Measurements from ENCODE around the gene ADCY6.

Gene ADCY6

DNA sequence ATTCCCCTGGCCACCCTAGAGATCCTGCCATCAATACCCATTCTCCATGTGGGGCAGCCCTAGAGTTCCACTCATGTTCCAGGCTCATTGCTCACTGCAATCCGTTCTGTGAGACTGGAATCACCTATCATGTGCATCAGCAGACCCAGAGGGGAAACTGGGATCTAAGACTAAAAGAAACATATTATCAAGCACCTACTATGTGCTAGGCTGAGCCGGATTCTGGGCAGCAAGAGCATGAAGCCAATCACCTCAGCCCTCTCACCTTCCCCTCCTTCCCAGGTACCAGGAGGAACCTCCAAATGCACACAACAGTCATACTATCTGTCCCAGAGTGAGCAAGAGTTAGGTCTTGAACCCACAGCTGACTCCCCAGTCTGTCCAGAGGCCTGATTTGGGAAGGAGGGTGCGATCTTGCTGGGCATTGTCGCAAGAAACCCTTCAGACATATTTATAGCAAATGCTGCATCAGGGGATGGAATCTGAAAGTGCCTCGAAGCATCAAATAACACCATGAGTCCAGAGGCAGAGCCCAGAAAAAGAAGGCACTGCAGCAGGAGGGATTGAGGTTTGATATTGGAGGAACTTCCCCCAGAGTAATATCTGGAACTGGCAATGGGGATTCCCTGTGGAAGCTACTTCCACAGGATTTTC is 22.7 kb upstream of the ADCY6 start:
- ATAC-seq = no peak
- TF ChIP-seq, protein P1, sequence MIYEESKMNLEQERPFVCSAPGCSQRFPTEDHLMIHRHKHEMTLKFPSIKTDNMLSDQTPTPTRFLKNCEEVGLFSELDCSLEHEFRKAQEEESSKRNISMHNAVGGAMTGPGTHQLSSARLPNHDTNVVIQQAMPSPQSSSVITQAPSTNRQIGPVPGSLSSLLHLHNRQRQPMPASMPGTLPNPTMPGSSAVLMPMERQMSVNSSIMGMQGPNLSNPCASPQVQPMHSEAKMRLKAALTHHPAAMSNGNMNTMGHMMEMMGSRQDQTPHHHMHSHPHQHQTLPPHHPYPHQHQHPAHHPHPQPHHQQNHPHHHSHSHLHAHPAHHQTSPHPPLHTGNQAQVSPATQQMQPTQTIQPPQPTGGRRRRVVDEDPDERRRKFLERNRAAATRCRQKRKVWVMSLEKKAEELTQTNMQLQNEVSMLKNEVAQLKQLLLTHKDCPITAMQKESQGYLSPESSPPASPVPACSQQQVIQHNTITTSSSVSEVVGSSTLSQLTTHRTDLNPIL (CRISPR knock-in tag; IDR thresholded peaks at IDR 0.05; ENCODE audit: low read depth) = no peak
- no peak for TF ChIP-seq OSR1 (CRISPR knock-in tag; IDR thresholded peaks at IDR 0.05)
- no peak for TF ChIP-seq TOX (CRISPR knock-in tag; IDR thresholded peaks at IDR 0.05; ENCODE audit: borderline replicate concordance)

DNA sequence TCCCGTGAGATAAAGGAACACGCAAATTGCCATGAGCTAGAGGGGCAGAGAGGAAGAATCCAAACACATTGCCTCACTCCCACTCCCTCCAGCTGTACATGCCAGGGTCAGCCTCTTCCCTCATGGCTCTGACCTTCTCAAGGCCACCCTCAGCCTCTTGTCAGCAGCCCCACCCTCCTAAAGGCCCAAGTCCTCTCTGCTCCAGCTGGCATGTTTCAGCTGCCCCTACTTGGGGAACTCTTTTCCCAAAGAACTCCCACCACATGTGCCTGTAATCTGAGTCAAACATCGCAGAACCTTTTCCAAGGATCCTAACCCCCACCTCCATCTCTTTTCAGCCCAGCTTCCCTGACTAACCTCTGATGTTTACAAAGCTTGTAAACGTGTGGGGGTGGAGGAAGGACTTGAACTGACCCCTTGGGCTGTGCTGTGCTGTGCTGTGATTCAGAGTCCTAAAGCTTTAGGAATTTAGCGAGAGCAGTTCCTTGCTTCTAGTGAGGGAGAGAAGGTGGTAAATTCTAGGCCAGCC is 22.1 kb upstream of the ADCY6 start:
- no peak for TF ChIP-seq BACH2 (CRISPR knock-in tag; IDR thresholded peaks at IDR 0.05; ENCODE audit: borderline replicate concordance)
- no peak for TF ChIP-seq OSR1 (CRISPR knock-in tag; IDR thresholded peaks at IDR 0.05)
- TF ChIP-seq ZNF8 (CRISPR knock-in tag; IDR thresholded peaks at IDR 0.05) = no peak
- no peak for TF ChIP-seq PPARA (CRISPR knock-in tag; IDR thresholded peaks at IDR 0.05; ENCODE audit: borderline replicate concordance)
- TF ChIP-seq, protein P2, sequence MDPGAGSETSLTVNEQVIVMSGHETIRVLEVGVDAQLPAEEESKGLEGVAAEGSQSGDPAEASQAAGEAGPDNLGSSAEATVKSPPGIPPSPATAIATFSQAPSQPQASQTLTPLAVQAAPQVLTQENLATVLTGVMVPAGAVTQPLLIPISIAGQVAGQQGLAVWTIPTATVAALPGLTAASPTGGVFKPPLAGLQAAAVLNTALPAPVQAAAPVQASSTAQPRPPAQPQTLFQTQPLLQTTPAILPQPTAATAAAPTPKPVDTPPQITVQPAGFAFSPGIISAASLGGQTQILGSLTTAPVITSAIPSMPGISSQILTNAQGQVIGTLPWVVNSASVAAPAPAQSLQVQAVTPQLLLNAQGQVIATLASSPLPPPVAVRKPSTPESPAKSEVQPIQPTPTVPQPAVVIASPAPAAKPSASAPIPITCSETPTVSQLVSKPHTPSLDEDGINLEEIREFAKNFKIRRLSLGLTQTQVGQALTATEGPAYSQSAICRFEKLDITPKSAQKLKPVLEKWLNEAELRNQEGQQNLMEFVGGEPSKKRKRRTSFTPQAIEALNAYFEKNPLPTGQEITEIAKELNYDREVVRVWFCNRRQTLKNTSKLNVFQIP (CRISPR knock-in tag; IDR thresholded peaks at IDR 0.05; ENCODE audit: borderline replicate concordance, low read depth) = no peak
- TF ChIP-seq, protein P3, sequence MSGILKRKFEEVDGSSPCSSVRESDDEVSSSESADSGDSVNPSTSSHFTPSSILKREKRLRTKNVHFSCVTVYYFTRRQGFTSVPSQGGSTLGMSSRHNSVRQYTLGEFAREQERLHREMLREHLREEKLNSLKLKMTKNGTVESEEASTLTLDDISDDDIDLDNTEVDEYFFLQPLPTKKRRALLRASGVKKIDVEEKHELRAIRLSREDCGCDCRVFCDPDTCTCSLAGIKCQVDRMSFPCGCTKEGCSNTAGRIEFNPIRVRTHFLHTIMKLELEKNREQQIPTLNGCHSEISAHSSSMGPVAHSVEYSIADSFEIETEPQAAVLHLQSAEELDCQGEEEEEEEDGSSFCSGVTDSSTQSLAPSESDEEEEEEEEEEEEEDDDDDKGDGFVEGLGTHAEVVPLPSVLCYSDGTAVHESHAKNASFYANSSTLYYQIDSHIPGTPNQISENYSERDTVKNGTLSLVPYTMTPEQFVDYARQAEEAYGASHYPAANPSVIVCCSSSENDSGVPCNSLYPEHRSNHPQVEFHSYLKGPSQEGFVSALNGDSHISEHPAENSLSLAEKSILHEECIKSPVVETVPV (CRISPR knock-in tag; IDR thresholded peaks at IDR 0.05) = no peak
- no peak for TF ChIP-seq ZNF565 (CRISPR knock-in tag; conservative IDR thresholded peaks at IDR 0.05; ENCODE audit: low read depth)
- ATAC-seq = no peak

DNA sequence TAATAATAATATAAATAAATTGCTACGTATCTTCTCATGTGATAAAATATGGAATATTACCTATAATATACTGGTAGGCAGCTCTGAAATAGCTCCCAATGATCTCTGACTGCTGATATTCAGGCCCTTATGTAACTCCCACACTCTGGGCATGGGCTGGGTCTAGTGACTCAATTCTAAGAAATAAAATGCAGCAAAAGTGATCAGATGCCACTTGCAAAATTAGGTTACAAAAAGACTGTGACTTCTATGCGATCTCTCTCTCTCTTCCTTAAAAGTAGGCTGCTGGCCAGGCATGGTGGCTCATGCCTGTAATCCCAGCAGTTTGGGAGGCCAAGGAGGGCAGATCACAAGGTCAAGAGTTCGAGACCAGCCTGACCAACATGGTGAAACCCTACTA is 19.1 kb upstream of the ADCY6 start:
- no peak for ATAC-seq
- TF ChIP-seq SNAI2 (CRISPR knock-in tag; IDR thresholded peaks at IDR 0.05) = no peak
- no peak for TF ChIP-seq OSR1 (CRISPR knock-in tag; IDR thresholded peaks at IDR 0.05)
- no peak for TF ChIP-seq GLIS3 (CRISPR knock-in tag; IDR thresholded peaks at IDR 0.05)
- no peak for TF ChIP-seq ZFP3 (CRISPR knock-in tag; IDR thresholded peaks at IDR 0.05)
- TF ChIP-seq, protein P4, sequence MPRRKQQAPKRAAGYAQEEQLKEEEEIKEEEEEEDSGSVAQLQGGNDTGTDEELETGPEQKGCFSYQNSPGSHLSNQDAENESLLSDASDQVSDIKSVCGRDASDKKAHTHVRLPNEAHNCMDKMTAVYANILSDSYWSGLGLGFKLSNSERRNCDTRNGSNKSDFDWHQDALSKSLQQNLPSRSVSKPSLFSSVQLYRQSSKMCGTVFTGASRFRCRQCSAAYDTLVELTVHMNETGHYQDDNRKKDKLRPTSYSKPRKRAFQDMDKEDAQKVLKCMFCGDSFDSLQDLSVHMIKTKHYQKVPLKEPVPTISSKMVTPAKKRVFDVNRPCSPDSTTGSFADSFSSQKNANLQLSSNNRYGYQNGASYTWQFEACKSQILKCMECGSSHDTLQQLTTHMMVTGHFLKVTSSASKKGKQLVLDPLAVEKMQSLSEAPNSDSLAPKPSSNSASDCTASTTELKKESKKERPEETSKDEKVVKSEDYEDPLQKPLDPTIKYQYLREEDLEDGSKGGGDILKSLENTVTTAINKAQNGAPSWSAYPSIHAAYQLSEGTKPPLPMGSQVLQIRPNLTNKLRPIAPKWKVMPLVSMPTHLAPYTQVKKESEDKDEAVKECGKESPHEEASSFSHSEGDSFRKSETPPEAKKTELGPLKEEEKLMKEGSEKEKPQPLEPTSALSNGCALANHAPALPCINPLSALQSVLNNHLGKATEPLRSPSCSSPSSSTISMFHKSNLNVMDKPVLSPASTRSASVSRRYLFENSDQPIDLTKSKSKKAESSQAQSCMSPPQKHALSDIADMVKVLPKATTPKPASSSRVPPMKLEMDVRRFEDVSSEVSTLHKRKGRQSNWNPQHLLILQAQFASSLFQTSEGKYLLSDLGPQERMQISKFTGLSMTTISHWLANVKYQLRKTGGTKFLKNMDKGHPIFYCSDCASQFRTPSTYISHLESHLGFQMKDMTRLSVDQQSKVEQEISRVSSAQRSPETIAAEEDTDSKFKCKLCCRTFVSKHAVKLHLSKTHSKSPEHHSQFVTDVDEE (CRISPR knock-in tag; IDR thresholded peaks at IDR 0.05) = no peak
- no peak for TF ChIP-seq ZNF565 (CRISPR knock-in tag; conservative IDR thresholded peaks at IDR 0.05; ENCODE audit: low read depth)
- TF ChIP-seq, protein P2 (CRISPR knock-in tag; IDR thresholded peaks at IDR 0.05; ENCODE audit: borderline replicate concordance, low read depth) = no peak
- no peak for TF ChIP-seq ZNF8 (CRISPR knock-in tag; IDR thresholded peaks at IDR 0.05)
- TF ChIP-seq, protein P1 (CRISPR knock-in tag; IDR thresholded peaks at IDR 0.05; ENCODE audit: low read depth) = no peak
- TF ChIP-seq PPARA (CRISPR knock-in tag; IDR thresholded peaks at IDR 0.05; ENCODE audit: borderline replicate concordance) = no peak
- TF ChIP-seq TCF4 (CRISPR knock-in tag; IDR thresholded peaks at IDR 0.05; ENCODE audit: borderline replicate concordance) = no peak
- TF ChIP-seq CSDC2 (CRISPR knock-in tag; IDR thresholded peaks at IDR 0.05) = no peak
- no peak for TF ChIP-seq TOX (CRISPR knock-in tag; IDR thresholded peaks at IDR 0.05; ENCODE audit: borderline replicate concordance)
- TF ChIP-seq, protein P3 (CRISPR knock-in tag; IDR thresholded peaks at IDR 0.05) = no peak

Data from SK-N-SH treated with all-trans-retinoic acid at 6 μM for 48 hours (cell line).